H9 (cell line): ENCODE measurements around the gene ATP5MG. TPM values are rescaled to one million over a fixed set of nuclear protein-coding genes. Genes with fewer than 3 reads are reported as not detected.

Experiments
- DNase-seq: peaks from one replicate; pipeline ENCODE4 v3.0.0-alpha.2; 2017
- H2AFZ ChIP-seq: one replicate; pipeline ENCODE4 v1.6.1; 2013; ENCODE audit warnings: mild to moderate bottlenecking, low read length, control low read depth, moderate library complexity
- H2AK5ac ChIP-seq: 2 replicates; pipeline ENCODE4 v1.6.1; 2013; ENCODE audit warnings: low read length, control low read depth, mixed read lengths; ENCODE audit not compliant: insufficient read length
- H2BK120ac ChIP-seq: one replicate; pipeline ENCODE4 v1.6.1; 2013; ENCODE audit warnings: low read depth, mild to moderate bottlenecking, low read length, control low read depth, inconsistent platforms; ENCODE audit not compliant: poor library complexity, severe bottlenecking
- H2BK12ac ChIP-seq: 2 replicates; pipeline ENCODE4 v1.6.1; 2013; ENCODE audit warnings: low read length, control low read depth, mixed read lengths, low read depth; ENCODE audit not compliant: insufficient read length
- H2BK15ac ChIP-seq: 2 replicates; pipeline ENCODE4 v1.6.1; 2013; ENCODE audit warnings: low read depth, low read length, control low read depth
- H2BK20ac ChIP-seq: one replicate; pipeline ENCODE4 v1.6.1; 2013; ENCODE audit warnings: low read depth, mild to moderate bottlenecking, low read length, control low read depth, inconsistent platforms; ENCODE audit not compliant: poor library complexity, severe bottlenecking
- H2BK5ac ChIP-seq: 2 replicates; pipeline ENCODE4 v1.6.1; 2013; ENCODE audit warnings: low read length, control low read depth, mixed read lengths; ENCODE audit not compliant: insufficient read length
- H3K14ac ChIP-seq: 2 replicates; pipeline ENCODE4 v1.6.1; 2013; ENCODE audit warnings: low read length, control low read depth; ENCODE audit not compliant: insufficient read depth
- H3K18ac ChIP-seq: 2 replicates; pipeline ENCODE4 v1.6.1; 2013; ENCODE audit warnings: low read depth, mild to moderate bottlenecking, mixed read lengths, low read length, control low read depth; ENCODE audit not compliant: insufficient read length
- H3K23ac ChIP-seq: 2 replicates; pipeline ENCODE4 v1.6.1; 2013; ENCODE audit warnings: low read length, control low read depth, mixed read lengths, low read depth; ENCODE audit not compliant: insufficient read length
- H3K23me2 ChIP-seq: 2 replicates; pipeline ENCODE4 v1.6.1; 2013; ENCODE audit warnings: low read depth, mild to moderate bottlenecking, mixed read lengths, low read length, control low read depth; ENCODE audit not compliant: insufficient read length, poor library complexity, severe bottlenecking
- H3K27ac ChIP-seq: 2 replicates; pipeline ENCODE4 v1.5.1; 2013; ENCODE audit warnings: low read length, control low read depth, mixed read lengths, low read depth; ENCODE audit not compliant: insufficient read length
- H3K27me3 ChIP-seq: 2 replicates; pipeline ENCODE4 v1.6.1; 2013; ENCODE audit warnings: low read length, control low read depth, inconsistent platforms; ENCODE audit not compliant: insufficient read depth
- H3K4ac ChIP-seq: 2 replicates; pipeline ENCODE4 v1.6.1; 2013; ENCODE audit warnings: low read depth, mild to moderate bottlenecking, control low read depth, inconsistent platforms, low read length, moderate library complexity
- H3K4me1 ChIP-seq: 2 replicates; pipeline ENCODE4 v1.6.1; 2013; ENCODE audit warnings: low read length, control low read depth, inconsistent platforms; ENCODE audit not compliant: insufficient read depth
- H3K4me2 ChIP-seq: 2 replicates; pipeline ENCODE4 v1.6.1; 2013; ENCODE audit warnings: low read length, control low read depth, mixed read lengths; ENCODE audit not compliant: insufficient read length, insufficient read depth
- H3K56ac ChIP-seq: 2 replicates; pipeline ENCODE4 v1.6.1; 2013; ENCODE audit warnings: low read depth, mild to moderate bottlenecking, mixed read lengths, low read length, control low read depth; ENCODE audit not compliant: insufficient read length
- H3K79me1 ChIP-seq: 2 replicates; pipeline ENCODE4 v1.6.1; 2013; ENCODE audit warnings: low read depth, mild to moderate bottlenecking, moderate library complexity, low read length, control low read depth, inconsistent platforms; ENCODE audit not compliant: insufficient read depth, poor library complexity, severe bottlenecking
- H3K79me2 ChIP-seq: 2 replicates; pipeline ENCODE4 v1.6.1; 2013; ENCODE audit warnings: low read length, control low read depth, inconsistent platforms; ENCODE audit not compliant: insufficient read depth
- H3K9ac ChIP-seq: 2 replicates; pipeline ENCODE4 v1.6.1; 2013; ENCODE audit warnings: low read length, control low read depth, mixed read lengths; ENCODE audit not compliant: insufficient read length; ENCODE audit errors: extremely low read depth
- H3K9me3 ChIP-seq: one replicate; pipeline ENCODE4 v1.6.1; 2013; ENCODE audit warnings: low read depth, low read length, inconsistent platforms; ENCODE audit not compliant: control insufficient read depth
- H3T11ph ChIP-seq: one replicate; pipeline ENCODE4 v1.6.1; 2013; ENCODE audit warnings: mild to moderate bottlenecking, low read length, control low read depth, inconsistent platforms
- H4K20me1 ChIP-seq: one replicate; pipeline ENCODE4 v1.6.1; 2013; ENCODE audit not compliant: control insufficient read depth, insufficient read length, insufficient read depth
- H4K5ac ChIP-seq: 2 replicates; pipeline ENCODE4 v1.6.1; 2013; ENCODE audit warnings: low read depth, mild to moderate bottlenecking, mixed read lengths, low read length, control low read depth; ENCODE audit not compliant: insufficient read length
- H4K8ac ChIP-seq: replicated peaks from 2 replicates; pipeline ENCODE4 v1.6.1; 2013; ENCODE audit warnings: low read length, control low read depth, mixed read lengths, low read depth; ENCODE audit not compliant: insufficient read length
- H4K91ac ChIP-seq: 2 replicates; pipeline ENCODE4 v1.6.1; 2013; ENCODE audit warnings: low read depth, mild to moderate bottlenecking, moderate library complexity, mixed read lengths, low read length, control low read depth; ENCODE audit not compliant: insufficient read length
- H3K27ac Mint-ChIP-seq, 3 experiments: 2 replicates in 2 of 3; 3 replicates in 1 of 3; pipeline ENCODE4 v1.8.0; 2020 to 2021; ENCODE audit warnings: mixed read lengths in 3 of 3, mild to moderate bottlenecking in 1 of 3, moderate library complexity in 1 of 3
- H3K27me3 Mint-ChIP-seq: 2 replicates; pipeline ENCODE4 v1.8.0; 2021; ENCODE audit warnings: low read depth, mild to moderate bottlenecking, moderate library complexity, mixed read lengths
- H3K36me3 Mint-ChIP-seq, 3 experiments: 2 replicates in 2 of 3; 3 replicates in 1 of 3; pipeline ENCODE4 v1.8.0; 2020 to 2021; ENCODE audit warnings: low read depth in 3 of 3, mixed read lengths in 3 of 3; ENCODE audit not compliant: insufficient read depth in 1 of 3
- H3K4me1 Mint-ChIP-seq, 2 experiments: 2 replicates each; pipeline ENCODE4 v1.8.0; 2020; ENCODE audit warnings: mixed read lengths in 2 of 2
- H3K4me3 Mint-ChIP-seq, 2 experiments: 2 replicates in 1 of 2; 3 replicates in 1 of 2; pipeline ENCODE4 v1.8.0; 2020 to 2021; ENCODE audit warnings: mild to moderate bottlenecking in 2 of 2, mixed read lengths in 2 of 2, moderate library complexity in 1 of 2
- H3K9me3 Mint-ChIP-seq, 2 experiments: 2 replicates in 1 of 2; 3 replicates in 1 of 2; pipeline ENCODE4 v1.8.0; 2020; ENCODE audit warnings: mild to moderate bottlenecking in 2 of 2, mixed read lengths in 2 of 2, moderate library complexity in 1 of 2
- WGBS: extraction: QIAGEN DNeasy Blood & Tissue Kit; methylation state at CpG from one replicate; pipeline ENCODE4 v1.1.7; 2013; ENCODE audit warnings: missing lambda C conversion rate, low lambda C conversion rate, mixed read lengths; ENCODE audit not compliant: insufficient read length; ENCODE audit errors: extremely low coverage; 5-methylcytosine and 5-hydroxymethylcytosine counted together
- total RNA-seq: library from RNA; stranded (reverse); gene quantifications from 2 replicates; pipeline ENCODE4 v1.2.1, GENCODE V29; 2021
- TF ChIP-seq, protein P1 (sequence below): fragments of 200-600 bp; sonication (generic); conservative IDR thresholded peaks from 3 replicates; pipeline ENCODE4 v1.8.0; 2021; ENCODE audit warnings: antibody characterized with exemption, mild to moderate bottlenecking

The ATP5MG gene
- total RNA-seq, 1 experiment from 2014 or later, result 254 TPM

- no peak overlapping the region; a peak in 1 of 7 replicates for H3K27ac Mint-ChIP-seq
- Histone ChIP-seq H3K4me2 (no peak overlapping the region), H3K23ac (no peak overlapping the region), H3K79me2 (no peaks in the 10 kb centered on the region), H3K27me3 (no peaks in the 10 kb centered on the region), H3K4me1 (no peaks in the 10 kb centered on the region), H3K9ac (no peak overlapping the region), H2AK5ac (no peak overlapping the region), H4K5ac (no peak overlapping the region), H2BK5ac (no peak overlapping the region), H2AFZ (no peak overlapping the region), H3K18ac (no peak overlapping the region), H2BK20ac (no peak overlapping the region), H3K4ac (no peak overlapping the region), H3T11ph (no peak overlapping the region), H4K91ac (no peak overlapping the region), H2BK15ac (no peak overlapping the region), H3K27ac (no peak overlapping the region), H2BK12ac (no peak overlapping the region), H3K56ac (no peak overlapping the region), H2BK120ac (no peak overlapping the region), H3K9me3 (no peaks in the 10 kb centered on the region), H3K23me2 (no peaks in the 10 kb centered on the region), H4K8ac (no peak overlapping the region), H3K14ac (no peak overlapping the region), H3K79me1 (no peaks in the 10 kb centered on the region), H4K20me1 (no peaks in the 10 kb centered on the region)
- WGBS, result no CpG with 5 or more reads among the region's 4 CpGs
- no peak overlapping the region for H3K4me3 Mint-ChIP-seq
- H3K9me3 Mint-ChIP-seq, result no peaks in the 10 kb centered on the region
- TF ChIP-seq, protein P1, sequence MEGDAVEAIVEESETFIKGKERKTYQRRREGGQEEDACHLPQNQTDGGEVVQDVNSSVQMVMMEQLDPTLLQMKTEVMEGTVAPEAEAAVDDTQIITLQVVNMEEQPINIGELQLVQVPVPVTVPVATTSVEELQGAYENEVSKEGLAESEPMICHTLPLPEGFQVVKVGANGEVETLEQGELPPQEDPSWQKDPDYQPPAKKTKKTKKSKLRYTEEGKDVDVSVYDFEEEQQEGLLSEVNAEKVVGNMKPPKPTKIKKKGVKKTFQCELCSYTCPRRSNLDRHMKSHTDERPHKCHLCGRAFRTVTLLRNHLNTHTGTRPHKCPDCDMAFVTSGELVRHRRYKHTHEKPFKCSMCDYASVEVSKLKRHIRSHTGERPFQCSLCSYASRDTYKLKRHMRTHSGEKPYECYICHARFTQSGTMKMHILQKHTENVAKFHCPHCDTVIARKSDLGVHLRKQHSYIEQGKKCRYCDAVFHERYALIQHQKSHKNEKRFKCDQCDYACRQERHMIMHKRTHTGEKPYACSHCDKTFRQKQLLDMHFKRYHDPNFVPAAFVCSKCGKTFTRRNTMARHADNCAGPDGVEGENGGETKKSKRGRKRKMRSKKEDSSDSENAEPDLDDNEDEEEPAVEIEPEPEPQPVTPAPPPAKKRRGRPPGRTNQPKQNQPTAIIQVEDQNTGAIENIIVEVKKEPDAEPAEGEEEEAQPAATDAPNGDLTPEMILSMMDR, result no peak
- H3K4me1 Mint-ChIP-seq, result peaks cover 0 to 2% of the 10 kb centered on the region in 2 experiments; a peak in 1 of 4 replicates
- peaks cover 10 to 35% (median 28%) of the 10 kb centered on the region in 3 experiments; a peak in 6 of 7 replicates for H3K36me3 Mint-ChIP-seq
- DNase-seq, result no peak
- no peaks in the 10 kb centered on the region for H3K27me3 Mint-ChIP-seq
These were observed 10.1 kb downstream of the ATP5MG start for GRCh38 chr11:118411530-118411929.
